GM23338 (cell line): ENCODE measurements around the gene CD58. TPM values are rescaled to one million over a fixed set of nuclear protein-coding genes. Genes with fewer than 3 reads are reported as not detected.

Experiments
- ATAC-seq: fragments of 200-7000 bp; cut with Tn5 transposase; 3 replicates; pipeline ENCODE4 v1.9.1; 2020
- DNase-seq: peaks from one replicate; pipeline ENCODE4 v3.0.0-alpha.2; 2015; ENCODE audit warnings: low spot score
- H2AFZ ChIP-seq: fragments of 200-600 bp; sonication (generic); 2 replicates; pipeline ENCODE4 v1.8.0; 2016; ENCODE audit warnings: antibody characterized with exemption, mild to moderate bottlenecking, moderate library complexity
- H3F3A ChIP-seq: fragments of 200-600 bp; sonication (generic); replicated peaks from 2 replicates; pipeline ENCODE4 v1.8.0; 2017; ENCODE audit warnings: antibody characterized with exemption, mixed run types, low read depth
- H3K27ac ChIP-seq: fragments of 200-600 bp; sonication (generic); 2 replicates; pipeline ENCODE4 v1.6.1; 2016; ENCODE audit warnings: low read depth
- H3K27me3 ChIP-seq: fragments of 200-600 bp; sonication (generic); 2 replicates; pipeline ENCODE4 v1.8.0; 2016; ENCODE audit warnings: mild to moderate bottlenecking, mixed run types, moderate library complexity; ENCODE audit not compliant: insufficient read depth
- H3K36me3 ChIP-seq: fragments of 200-600 bp; sonication (generic); 2 replicates; pipeline ENCODE4 v1.8.0; 2016; ENCODE audit warnings: mild to moderate bottlenecking; ENCODE audit not compliant: insufficient read depth
- H3K4me1 ChIP-seq: fragments of 200-600 bp; sonication (generic); 2 replicates; pipeline ENCODE4 v1.8.0; 2016; ENCODE audit warnings: mild to moderate bottlenecking, moderate library complexity; ENCODE audit not compliant: insufficient read depth
- H3K4me2 ChIP-seq: fragments of 200-600 bp; sonication (generic); 2 replicates; pipeline ENCODE4 v1.7.1; 2017; ENCODE audit warnings: mixed run types
- H3K4me3 ChIP-seq: fragments of 200-600 bp; sonication (generic); 2 replicates; pipeline ENCODE4 v1.6.1; 2016; ENCODE audit warnings: mixed run types
- H3K79me2 ChIP-seq: fragments of 200-600 bp; sonication (generic); replicated peaks from 2 replicates; pipeline ENCODE4 v1.8.0; 2017; ENCODE audit warnings: mild to moderate bottlenecking; ENCODE audit not compliant: insufficient read depth
- H3K9me2 ChIP-seq: fragments of 200-600 bp; sonication (generic); 2 replicates; pipeline ENCODE4 v1.8.0; 2017; ENCODE audit not compliant: insufficient read depth
- H4K20me1 ChIP-seq: fragments of 200-600 bp; sonication (generic); replicated peaks from 2 replicates; pipeline ENCODE4 v1.8.0; 2017; ENCODE audit warnings: mild to moderate bottlenecking; ENCODE audit not compliant: insufficient read depth
- H3K27ac Mint-ChIP-seq: 2 replicates; pipeline ENCODE4 v1.8.0; 2020; ENCODE audit warnings: inconsistent platforms, mild to moderate bottlenecking, moderate library complexity, mixed read lengths
- H3K27me3 Mint-ChIP-seq: 3 replicates; pipeline ENCODE4 v1.8.0; 2022; ENCODE audit warnings: low read depth, mild to moderate bottlenecking, moderate library complexity, mixed read lengths, inconsistent platforms; ENCODE audit not compliant: insufficient read depth, poor library complexity
- H3K36me3 Mint-ChIP-seq: 3 replicates; pipeline ENCODE4 v1.8.0; 2021; ENCODE audit warnings: low read depth, mild to moderate bottlenecking, inconsistent platforms, moderate library complexity, mixed read lengths
- H3K4me1 Mint-ChIP-seq: 3 replicates; pipeline ENCODE4 v1.8.0; 2020; ENCODE audit warnings: mild to moderate bottlenecking, inconsistent platforms, mixed read lengths
- H3K4me3 Mint-ChIP-seq: 3 replicates; pipeline ENCODE4 v1.8.0; 2021; ENCODE audit warnings: moderate library complexity, mild to moderate bottlenecking, inconsistent platforms, mixed read lengths
- H3K9me3 Mint-ChIP-seq: 3 replicates; pipeline ENCODE4 v1.8.0; 2020; ENCODE audit warnings: moderate library complexity, mild to moderate bottlenecking, inconsistent platforms, mixed read lengths
- CREB1 ChIP-seq: fragments of 250-450 bp; sonication (Bioruptor Pico); IDR thresholded peaks from 2 replicates; pipeline ENCODE4 v1.5.0; 2020; ENCODE audit warnings: low read depth, mild to moderate bottlenecking, moderate library complexity
- ETS1 ChIP-seq: IDR thresholded peaks from 2 replicates; pipeline ENCODE4 v1.6.1; 2016; ENCODE audit warnings: antibody characterized with exemption
- EZH2phosphoT487 ChIP-seq: fragments of 200-600 bp; sonication (generic); IDR thresholded peaks from one replicate; pipeline ENCODE4 v1.8.1; 2018; ENCODE audit warnings: antibody characterized with exemption; ENCODE audit not compliant: unreplicated experiment
- JUNB ChIP-seq: IDR thresholded peaks from one replicate; pipeline ENCODE4 v1.6.1; 2016; ENCODE audit warnings: antibody characterized with exemption; ENCODE audit not compliant: unreplicated experiment
- NANOG ChIP-seq: IDR thresholded peaks from 2 replicates; pipeline ENCODE4 v1.6.1; 2016; ENCODE audit warnings: antibody characterized with exemption, borderline replicate concordance
- POLR2AphosphoS5 ChIP-seq: IDR thresholded peaks from 2 replicates; pipeline ENCODE4 v1.6.1; 2016; ENCODE audit warnings: antibody characterized with exemption, low read depth
- REST ChIP-seq: IDR thresholded peaks from one replicate; pipeline ENCODE4 v1.6.1; 2018; ENCODE audit warnings: antibody characterized with exemption; ENCODE audit not compliant: unreplicated experiment
- STAT1 ChIP-seq: IDR thresholded peaks from one replicate; pipeline ENCODE4 v1.6.1; 2016; ENCODE audit warnings: antibody characterized with exemption; ENCODE audit not compliant: unreplicated experiment
- ZNF114 ChIP-seq: fragments of 250-450 bp; sonication (Bioruptor Pico); IDR thresholded peaks from 2 replicates; pipeline ENCODE4 v1.5.0; 2020; ENCODE audit warnings: mild to moderate bottlenecking, moderate library complexity
- ZNF331 ChIP-seq: fragments of 250-450 bp; sonication (Bioruptor Pico); IDR thresholded peaks from 2 replicates; pipeline ENCODE4 v1.5.0; 2020; ENCODE audit warnings: low read depth, mild to moderate bottlenecking, moderate library complexity
- ZNF462 ChIP-seq: fragments of 250-450 bp; sonication (Bioruptor Pico); IDR thresholded peaks from 2 replicates; pipeline ENCODE4 v1.5.0; 2020; ENCODE audit warnings: mild to moderate bottlenecking, moderate library complexity
- polyA plus RNA-seq: library from polyadenylated mRNA; unstranded; fragments of >200 nt; fragmentation: Nextera tagmentation; extraction: Ambion mirVana; gene quantifications from 2 replicates; pipeline ENCODE4 v1.2.1, GENCODE V29; 2016
- total RNA-seq: library from RNA; depleted of rRNA; stranded (reverse); fragments of >200 nt; shearing (Covaris generic); gene quantifications from 2 replicates; pipeline ENCODE4 v1.2.3, GENCODE V29; 2014

The CD58 gene
- total and polyA plus RNA-seq, 2 experiments from 2014 or later: 9.2 to 12.5 TPM

GRCh38 chr1:116497656-116498055, 73.2 kb downstream of the CD58 start:
- Mint-ChIP-seq H3K9me3 (no peaks in the 10 kb centered on the region), H3K36me3 (no peaks in the 10 kb centered on the region), H3K4me3 (no peak overlapping the region), H3K4me1 (peaks cover 4% of the 10 kb centered on the region; the same call in 1 of the 3 replicates), H3K27ac (no peak overlapping the region), H3K27me3 (peaks cover 1% of the 10 kb centered on the region)
- H3K4me3 ChIP-seq: no peak overlapping the region
- no peaks in the 10 kb centered on the region for H3K27me3 ChIP-seq
- H2AFZ ChIP-seq: no peak overlapping the region; the same call in 1 of the 2 replicates
- no peak overlapping the region for H3K4me2 ChIP-seq
- H3K27ac ChIP-seq: no peak overlapping the region
- ATAC-seq: no peak
- no peaks in the 10 kb centered on the region for H4K20me1 ChIP-seq
- H3K9me2 ChIP-seq: peaks cover 4% of the 10 kb centered on the region; the same call in 1 of the 2 replicates
- H3K79me2 ChIP-seq: no peaks in the 10 kb centered on the region
- no peak for DNase-seq
- no peaks in the 10 kb centered on the region for H3K36me3 ChIP-seq
- no peak for TF ChIP-seq EZH2phosphoT487
- no peak for TF ChIP-seq ZNF462
- no peak for TF ChIP-seq CREB1 (CRISPR knock-in tag)
- no peak for TF ChIP-seq ZNF331
- no peak for TF ChIP-seq REST
- no peak for TF ChIP-seq POLR2AphosphoS5
- no peak for TF ChIP-seq NANOG
- no peak for TF ChIP-seq STAT1
- TF ChIP-seq ZNF114 (CRISPR knock-in tag): no peak
- no peak for TF ChIP-seq JUNB
- no peak for TF ChIP-seq ETS1
- no peaks in the 10 kb centered on the region for H3F3A ChIP-seq
- no peaks in the 10 kb centered on the region for H3K4me1 ChIP-seq
